Measurements from ENCODE around the gene DLX3.

The DLX3 gene

GRCh38 chr17:49993423-49994060, 1.5 kb downstream of the DLX3 start:
- no peak for TF ChIP-seq CTCF (IDR thresholded peaks at IDR 0.05; ENCODE audit: control insufficient read depth, insufficient read depth, low read depth, low read length, missing control alignments)
- DNase-seq (ENCODE audit: low read depth), result no peak
- peak overlapping the region; percentile 31 for H3K4me3 ChIP-seq (ENCODE audit: control insufficient read depth, low read depth, low read length)

GRCh38 chr17:49992933-49993422, 2.0 kb downstream of the DLX3 start:
- no peak overlapping the region for H3K4me3 ChIP-seq (ENCODE audit: control insufficient read depth, low read depth, low read length)
- no peak for DNase-seq (ENCODE audit: low read depth)
- no peak for TF ChIP-seq CTCF (IDR thresholded peaks at IDR 0.05; ENCODE audit: control insufficient read depth, insufficient read depth, low read depth, low read length, missing control alignments)

- H3K4me3 ChIP-seq (ENCODE audit: control insufficient read depth, low read depth, low read length), result no peak overlapping the region
- no peak for TF ChIP-seq CTCF (IDR thresholded peaks at IDR 0.05; ENCODE audit: control insufficient read depth, insufficient read depth, low read depth, low read length, missing control alignments)
- no peak for DNase-seq (ENCODE audit: low read depth)
These were observed 2.7 kb downstream of the DLX3 start for GRCh38 chr17:49992191-49992932.

GRCh38 chr17:49991409-49991808, 3.6 kb downstream of the DLX3 start:
- no peak overlapping the region for H3K4me3 ChIP-seq (ENCODE audit: control insufficient read depth, low read depth, low read length)
- DNase-seq (ENCODE audit: low read depth), result no peak
- no peak for TF ChIP-seq CTCF (IDR thresholded peaks at IDR 0.05; ENCODE audit: control insufficient read depth, insufficient read depth, low read depth, low read length, missing control alignments)

GRCh38 chr17:49990921-49991320, 4.1 kb downstream of the DLX3 start:
- no peak for DNase-seq (ENCODE audit: low read depth)
- TF ChIP-seq CTCF (IDR thresholded peaks at IDR 0.05; ENCODE audit: control insufficient read depth, insufficient read depth, low read depth, low read length, missing control alignments), result no peak
- H3K4me3 ChIP-seq (ENCODE audit: control insufficient read depth, low read depth, low read length), result no peak overlapping the region

DNA sequence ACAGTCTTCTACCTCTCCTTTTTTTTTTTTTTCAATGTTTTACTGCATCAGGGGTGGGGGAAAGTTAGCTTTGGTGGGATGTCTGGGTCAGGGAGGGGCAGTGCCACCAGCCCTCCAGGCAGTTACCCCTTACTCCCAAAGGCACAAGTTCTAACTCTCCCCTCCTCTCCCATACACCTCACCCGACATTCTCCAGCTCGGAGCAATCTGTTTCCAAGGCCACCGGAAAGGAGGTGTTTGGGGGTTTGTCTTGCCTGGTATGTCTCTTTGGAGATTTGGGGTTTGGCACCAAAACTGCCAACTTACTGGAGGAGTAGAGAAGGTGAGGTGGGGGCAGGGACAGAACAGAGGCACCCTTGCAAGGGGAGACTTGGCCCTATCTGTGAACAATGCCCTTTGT, 4.7 kb downstream of the DLX3 start:
- TF ChIP-seq CTCF (IDR thresholded peaks at IDR 0.05; ENCODE audit: control insufficient read depth, insufficient read depth, low read depth, low read length, missing control alignments), result no peak
- DNase-seq (ENCODE audit: low read depth), result no peak
- no peak overlapping the region for H3K4me3 ChIP-seq (ENCODE audit: control insufficient read depth, low read depth, low read length)

Measured in AG09309 (cell line).